ENCODE data around the gene EIF1.

DNA sequence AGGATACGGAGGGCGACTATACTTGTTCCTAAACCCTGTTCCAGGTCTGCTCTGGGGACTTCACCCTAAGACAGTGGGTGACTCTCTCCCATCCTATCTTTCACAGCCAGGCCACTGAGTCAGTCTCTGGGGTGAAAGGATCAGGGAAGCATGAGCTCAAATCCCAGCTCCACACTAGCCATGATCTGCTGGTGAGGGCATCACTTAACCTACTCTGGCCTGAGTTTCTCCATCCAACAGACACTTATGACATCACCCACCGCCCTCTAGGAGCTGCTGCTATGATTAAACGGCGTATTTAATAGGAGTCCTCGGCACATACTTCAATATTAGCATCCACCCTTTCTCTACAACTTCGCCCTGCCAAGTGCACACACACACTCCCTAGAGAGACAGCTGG, 33.5 kb downstream of the EIF1 start:
- TF ChIP-seq POLR2A (IDR thresholded peaks at IDR 0.05; ENCODE audit: low read length) (no peak), GATA1 (IDR thresholded peaks at IDR 0.05; ENCODE audit: low read depth, low read length) (no peak)

All from erythroblast (primary cell).